Hepatocyte (in vitro differentiated cells): Measurements from ENCODE around the gene CCDC127. TPM values are rescaled to one million over a fixed set of nuclear protein-coding genes. Genes with fewer than 3 reads are reported as not detected.

Experiments
- DNase-seq: peaks from one replicate; pipeline ENCODE4 v3.0.0-alpha.2; 2016; ENCODE audit warnings: low spot score
- H2AFZ ChIP-seq: fragments of 200-600 bp; sonication (generic); 2 replicates; pipeline ENCODE4 v1.6.0; 2016; ENCODE audit warnings: antibody characterized with exemption, mild to moderate bottlenecking
- H3K27ac ChIP-seq: fragments of 200-600 bp; sonication (generic); 2 replicates; pipeline ENCODE4 v1.5.1; 2016; ENCODE audit warnings: mild to moderate bottlenecking
- H3K27me3 ChIP-seq: fragments of 200-600 bp; sonication (generic); 2 replicates; pipeline ENCODE4 v1.6.1; 2016
- H3K36me3 ChIP-seq: fragments of 200-600 bp; sonication (generic); replicated peaks from 2 replicates; pipeline ENCODE4 v1.5.1; 2016; ENCODE audit warnings: low read depth; ENCODE audit not compliant: insufficient read depth
- H3K4me1 ChIP-seq: fragments of 200-600 bp; sonication (generic); 2 replicates; pipeline ENCODE4 v1.5.1; 2016; ENCODE audit warnings: mild to moderate bottlenecking, moderate library complexity; ENCODE audit not compliant: insufficient read depth
- H3K4me2 ChIP-seq: fragments of 200-600 bp; sonication (generic); 2 replicates; pipeline ENCODE4 v1.6.0; 2016
- H3K4me3 ChIP-seq: fragments of 200-600 bp; sonication (generic); 2 replicates; pipeline ENCODE4 v1.5.1; 2016; ENCODE audit warnings: mild to moderate bottlenecking
- H3K79me2 ChIP-seq: fragments of 200-600 bp; sonication (generic); 2 replicates; pipeline ENCODE4 v1.6.0; 2017; ENCODE audit warnings: mild to moderate bottlenecking
- H3K9me2 ChIP-seq: fragments of 200-600 bp; sonication (generic); replicated peaks from 2 replicates; pipeline ENCODE4 v1.6.0; 2017; ENCODE audit warnings: mild to moderate bottlenecking; ENCODE audit not compliant: insufficient read depth
- H3K9me3 ChIP-seq: fragments of 200-600 bp; sonication (generic); 2 replicates; pipeline ENCODE4 v1.5.1; 2016; ENCODE audit warnings: low read depth, mild to moderate bottlenecking
- H4K20me1 ChIP-seq: fragments of 200-600 bp; sonication (generic); 2 replicates; pipeline ENCODE4 v1.6.0; 2016; ENCODE audit warnings: mild to moderate bottlenecking; ENCODE audit not compliant: insufficient read depth, poor library complexity, severe bottlenecking
- CTCF ChIP-seq: fragments of 200-600 bp; sonication (generic); IDR thresholded peaks from 2 replicates; pipeline ENCODE4 v1.5.1; 2016; ENCODE audit warnings: antibody characterized with exemption, mild to moderate bottlenecking; ENCODE audit not compliant: poor library complexity
- EZH2 ChIP-seq: fragments of 200-600 bp; sonication (generic); IDR thresholded peaks from 2 replicates; pipeline ENCODE4 v1.6.1; 2016; ENCODE audit warnings: antibody characterized with exemption, mild to moderate bottlenecking, borderline replicate concordance
- EZH2phosphoT487 ChIP-seq: fragments of 200-600 bp; sonication (generic); IDR thresholded peaks from one replicate; pipeline ENCODE4 v1.6.1; 2018; ENCODE audit warnings: antibody characterized with exemption, mild to moderate bottlenecking, low read depth, moderate library complexity; ENCODE audit not compliant: unreplicated experiment, severe bottlenecking
- WGBS: methylation state at CpG from one replicate; pipeline ENCODE4 v1.1.6; 2016; ENCODE audit warnings: low lambda C conversion rate; ENCODE audit errors: missing lambda C conversion rate; 5-methylcytosine and 5-hydroxymethylcytosine counted together
- polyA plus RNA-seq: library from polyadenylated mRNA; unstranded; fragments of >200 nt; fragmentation: Nextera tagmentation; extraction: Ambion mirVana; gene quantifications from 2 replicates; pipeline ENCODE4 v1.2.1, GENCODE V29; 2016
- total RNA-seq: library from RNA; depleted of rRNA; stranded (reverse); fragments of >200 nt; gene quantifications from 2 replicates; pipeline ENCODE4 v1.2.3, GENCODE V29; 2014

Gene CCDC127
- total and polyA plus RNA-seq, 2 experiments from 2014 or later = 4.8 to 13.7 TPM

- no peaks in the 10 kb centered on the region for H3K27me3 ChIP-seq
- no peak overlapping the region for H2AFZ ChIP-seq
- no peak overlapping the region for H3K4me2 ChIP-seq
- no peak for DNase-seq
- no peaks in the 10 kb centered on the region for H3K9me2 ChIP-seq
- H4K20me1 ChIP-seq = no peaks in the 10 kb centered on the region
- no peak overlapping the region for H3K4me3 ChIP-seq
- no peaks in the 10 kb centered on the region for H3K36me3 ChIP-seq
- 97% methylated on average over 18 of the region's 23 CpGs for WGBS
- no peak for TF ChIP-seq EZH2phosphoT487
- TF ChIP-seq CTCF = no peak
- no peak for TF ChIP-seq EZH2
- no peaks in the 10 kb centered on the region for H3K79me2 ChIP-seq
- no peaks in the 10 kb centered on the region for H3K4me1 ChIP-seq
- H3K27ac ChIP-seq = no peak overlapping the region
- no peaks in the 10 kb centered on the region for H3K9me3 ChIP-seq
Observed at GRCh38 chr5:162565-163337, 55.2 kb downstream of the CCDC127 start.

GRCh38 chr5:162190-162564 lies 55.8 kb downstream of the CCDC127 start:
- no peaks in the 10 kb centered on the region for H3K27me3 ChIP-seq
- no peaks in the 10 kb centered on the region for H3K36me3 ChIP-seq
- H3K9me3 ChIP-seq = no peaks in the 10 kb centered on the region
- TF ChIP-seq EZH2phosphoT487 (no peak), CTCF (no peak), EZH2 (no peak)
- H4K20me1 ChIP-seq = no peaks in the 10 kb centered on the region
- no peak overlapping the region for H3K27ac ChIP-seq
- WGBS = 91% methylated on average over 18 of the region's 19 CpGs
- H2AFZ ChIP-seq = no peak overlapping the region
- no peaks in the 10 kb centered on the region for H3K4me1 ChIP-seq
- no peaks in the 10 kb centered on the region for H3K9me2 ChIP-seq
- no peak overlapping the region for H3K4me2 ChIP-seq
- no peaks in the 10 kb centered on the region for H3K79me2 ChIP-seq
- no peak for DNase-seq
- no peak overlapping the region for H3K4me3 ChIP-seq

- H4K20me1 ChIP-seq = no peaks in the 10 kb centered on the region
- no peaks in the 10 kb centered on the region for H3K4me1 ChIP-seq
- no peak overlapping the region for H3K4me2 ChIP-seq
- no peak overlapping the region for H3K4me3 ChIP-seq
- no peaks in the 10 kb centered on the region for H3K79me2 ChIP-seq
- no peak overlapping the region for H2AFZ ChIP-seq
- DNase-seq = no peak
- no peak overlapping the region for H3K27ac ChIP-seq
- no peaks in the 10 kb centered on the region for H3K9me2 ChIP-seq
- TF ChIP-seq EZH2 (no peak), CTCF (no peak), EZH2phosphoT487 (no peak)
- no peaks in the 10 kb centered on the region for H3K36me3 ChIP-seq
- H3K27me3 ChIP-seq = no peaks in the 10 kb centered on the region
- no peaks in the 10 kb centered on the region for H3K9me3 ChIP-seq
- WGBS = 98% methylated on average over 13 of the region's 17 CpGs
Observed at GRCh38 chr5:161803-162110, 56.2 kb downstream of the CCDC127 start.
